Type B pancreatic cell (in vitro differentiated cells): ENCODE results near the gene DCHS1. TPM values are rescaled to one million over a fixed set of nuclear protein-coding genes. Genes with fewer than 3 reads are reported as not detected.

ENCODE experiments used
- DNase-seq: peaks from one replicate; pipeline ENCODE4 v3.0.0; 2021; ENCODE audit warnings: mixed read lengths; ENCODE audit not compliant: unreplicated experiment; ENCODE audit errors: extremely low spot score
- H3K27ac Mint-ChIP-seq: 2 replicates; pipeline ENCODE4 v1.8.0; 2021; ENCODE audit warnings: mild to moderate bottlenecking, mixed read lengths
- H3K27me3 Mint-ChIP-seq: 2 replicates; pipeline ENCODE4 v1.8.0; 2021; ENCODE audit warnings: mixed read lengths
- H3K36me3 Mint-ChIP-seq: 2 replicates; pipeline ENCODE4 v1.8.0; 2021; ENCODE audit warnings: mixed read lengths
- H3K4me1 Mint-ChIP-seq: one replicate; pipeline ENCODE4 v1.8.0; 2021; ENCODE audit warnings: mixed read lengths; ENCODE audit not compliant: unreplicated experiment
- H3K4me3 Mint-ChIP-seq: 2 replicates; pipeline ENCODE4 v1.8.0; 2021; ENCODE audit warnings: mild to moderate bottlenecking, mixed read lengths
- H3K9me3 Mint-ChIP-seq: 2 replicates; pipeline ENCODE4 v1.8.0; 2021; ENCODE audit warnings: mixed read lengths
- CTCF ChIP-seq: fragments of 200-600 bp; sonication (generic); conservative IDR thresholded peaks from 2 replicates; pipeline ENCODE4 v1.5.0; 2021; ENCODE audit warnings: antibody characterized with exemption, mild to moderate bottlenecking
- total RNA-seq: library from RNA; stranded (reverse); gene quantifications from 2 replicates; pipeline ENCODE4 v1.2.1, GENCODE V29; 2021; ENCODE audit warnings: low replicate concordance

Gene DCHS1
- total RNA-seq, 1 donor from 2014 or later, result 54.9 TPM

GRCh38 chr11:6617315-6617781 lies 38.3 kb downstream of the DCHS1 start:
- no peak for DNase-seq
- Mint-ChIP-seq H3K36me3 (peaks cover 7% of the 10 kb centered on the region), H3K4me1 (no peaks in the 10 kb centered on the region), H3K27ac (no peak overlapping the region), H3K9me3 (no peaks in the 10 kb centered on the region), H3K4me3 (peak overlapping the region; percentile 48), H3K27me3 (no peaks in the 10 kb centered on the region)
- no peak for TF ChIP-seq CTCF

GRCh38 chr11:6616596-6617250 lies 38.9 kb downstream of the DCHS1 start:
- H3K4me3 Mint-ChIP-seq, result no peak overlapping the region
- no peak for TF ChIP-seq CTCF

GRCh38 chr11:6615882-6616585 lies 39.6 kb downstream of the DCHS1 start:
- H3K4me3 Mint-ChIP-seq, result peak overlapping the region; percentile 8

More at GRCh38 chr11:6616596-6617250, 38.9 kb downstream of the DCHS1 start:
- Mint-ChIP-seq H3K27ac (no peak overlapping the region), H3K9me3 (no peaks in the 10 kb centered on the region), H3K36me3 (peaks cover 7% of the 10 kb centered on the region), H3K27me3 (no peaks in the 10 kb centered on the region), H3K4me1 (no peaks in the 10 kb centered on the region)
- no peak for DNase-seq

GRCh38 chr11:6615046-6615445 lies 40.6 kb downstream of the DCHS1 start:
- Mint-ChIP-seq H3K4me1 (peaks cover 4% of the 10 kb centered on the region), H3K27ac (no peak overlapping the region), H3K27me3 (no peaks in the 10 kb centered on the region), H3K9me3 (no peaks in the 10 kb centered on the region), H3K4me3 (no peak overlapping the region), H3K36me3 (peaks cover 12% of the 10 kb centered on the region)
- no peak for TF ChIP-seq CTCF
- no peak for DNase-seq

More at GRCh38 chr11:6615882-6616585, 39.6 kb downstream of the DCHS1 start:
- Mint-ChIP-seq H3K9me3 (no peaks in the 10 kb centered on the region), H3K36me3 (peaks cover 7% of the 10 kb centered on the region), H3K4me1 (peaks cover 4% of the 10 kb centered on the region), H3K27ac (no peak overlapping the region), H3K27me3 (no peaks in the 10 kb centered on the region)
- TF ChIP-seq CTCF, result no peak
- no peak for DNase-seq

- DNase-seq, result no peak
- no peak overlapping the region for H3K27ac Mint-ChIP-seq
- H3K36me3 Mint-ChIP-seq, result peaks cover 16% of the 10 kb centered on the region
- no peak for TF ChIP-seq CTCF
- H3K4me3 Mint-ChIP-seq, result no peak overlapping the region
- no peaks in the 10 kb centered on the region for H3K9me3 Mint-ChIP-seq
- H3K4me1 Mint-ChIP-seq, result peaks cover 4% of the 10 kb centered on the region
- H3K27me3 Mint-ChIP-seq, result no peaks in the 10 kb centered on the region
Measured at GRCh38 chr11:6614446-6614845, 41.2 kb downstream of the DCHS1 start.
